ENCODE measurements around the gene LRRK2.

- TF ChIP-seq CTCF (IDR thresholded peaks at IDR 0.05): peak in 6 of 7 experiments; percentile 32 to 58 (median 47)
- TF ChIP-seq POLR2A (IDR thresholded peaks at IDR 0.05): no peak
Measured at GRCh38 chr12:40312982-40313576, 88.3 kb downstream of the LRRK2 start.

Measured in body of pancreas (tissue), 4 donors.